Uterus (tissue), 2 donors: ENCODE measurements around the gene ALOX5AP.

ENCODE experiments used
- POLR2A ChIP-seq, 2 donors: fragments of 450-650 bp; IDR thresholded peaks; one replicate each; pipeline ENCODE4 v1.6.1; 2016; ENCODE audit warnings: antibody characterized with exemption in 2 of 2, mild to moderate bottlenecking in 1 of 2, moderate library complexity in 1 of 2
- TF ChIP-seq, protein P1 (sequence below), 4 experiments: fragments of 200-600 bp in 2 of 4; fragments of 450-650 bp in 2 of 4; sonication (generic) in 2 of 4; IDR thresholded peaks; one replicate each; pipeline ENCODE4 v1.5.1; 2016 to 2019; ENCODE audit warnings: antibody characterized with exemption in 4 of 4, mild to moderate bottlenecking in 2 of 4, moderate library complexity in 1 of 4

DNA sequence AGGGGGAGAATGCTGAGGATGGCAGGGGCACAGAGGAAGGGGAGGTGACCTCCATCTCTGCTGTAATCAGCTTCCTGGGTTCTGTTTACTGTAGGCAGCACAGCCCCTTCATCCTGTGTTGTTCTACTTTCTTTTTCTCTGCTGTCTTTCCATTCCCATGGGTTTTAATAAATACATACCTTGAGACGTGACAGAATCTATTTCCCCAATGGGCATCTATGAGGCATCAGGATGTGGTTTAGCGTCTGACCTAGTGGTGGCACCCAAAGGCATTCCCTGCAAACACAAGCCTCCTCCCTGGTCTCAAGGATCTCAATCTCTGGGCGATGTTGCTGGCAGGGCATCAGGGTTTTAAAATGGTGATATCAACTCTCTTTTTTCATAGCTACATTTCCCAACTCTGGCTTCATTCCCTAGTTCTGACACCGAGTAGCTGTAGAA is 60.8 kb downstream of the ALOX5AP start:
- TF ChIP-seq, protein P1, sequence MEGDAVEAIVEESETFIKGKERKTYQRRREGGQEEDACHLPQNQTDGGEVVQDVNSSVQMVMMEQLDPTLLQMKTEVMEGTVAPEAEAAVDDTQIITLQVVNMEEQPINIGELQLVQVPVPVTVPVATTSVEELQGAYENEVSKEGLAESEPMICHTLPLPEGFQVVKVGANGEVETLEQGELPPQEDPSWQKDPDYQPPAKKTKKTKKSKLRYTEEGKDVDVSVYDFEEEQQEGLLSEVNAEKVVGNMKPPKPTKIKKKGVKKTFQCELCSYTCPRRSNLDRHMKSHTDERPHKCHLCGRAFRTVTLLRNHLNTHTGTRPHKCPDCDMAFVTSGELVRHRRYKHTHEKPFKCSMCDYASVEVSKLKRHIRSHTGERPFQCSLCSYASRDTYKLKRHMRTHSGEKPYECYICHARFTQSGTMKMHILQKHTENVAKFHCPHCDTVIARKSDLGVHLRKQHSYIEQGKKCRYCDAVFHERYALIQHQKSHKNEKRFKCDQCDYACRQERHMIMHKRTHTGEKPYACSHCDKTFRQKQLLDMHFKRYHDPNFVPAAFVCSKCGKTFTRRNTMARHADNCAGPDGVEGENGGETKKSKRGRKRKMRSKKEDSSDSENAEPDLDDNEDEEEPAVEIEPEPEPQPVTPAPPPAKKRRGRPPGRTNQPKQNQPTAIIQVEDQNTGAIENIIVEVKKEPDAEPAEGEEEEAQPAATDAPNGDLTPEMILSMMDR (IDR thresholded peaks at IDR 0.05), result no peak
- TF ChIP-seq POLR2A (IDR thresholded peaks at IDR 0.05), result no peak
